ENCODE results near the gene SHC2.

SHC2 gene

DNA sequence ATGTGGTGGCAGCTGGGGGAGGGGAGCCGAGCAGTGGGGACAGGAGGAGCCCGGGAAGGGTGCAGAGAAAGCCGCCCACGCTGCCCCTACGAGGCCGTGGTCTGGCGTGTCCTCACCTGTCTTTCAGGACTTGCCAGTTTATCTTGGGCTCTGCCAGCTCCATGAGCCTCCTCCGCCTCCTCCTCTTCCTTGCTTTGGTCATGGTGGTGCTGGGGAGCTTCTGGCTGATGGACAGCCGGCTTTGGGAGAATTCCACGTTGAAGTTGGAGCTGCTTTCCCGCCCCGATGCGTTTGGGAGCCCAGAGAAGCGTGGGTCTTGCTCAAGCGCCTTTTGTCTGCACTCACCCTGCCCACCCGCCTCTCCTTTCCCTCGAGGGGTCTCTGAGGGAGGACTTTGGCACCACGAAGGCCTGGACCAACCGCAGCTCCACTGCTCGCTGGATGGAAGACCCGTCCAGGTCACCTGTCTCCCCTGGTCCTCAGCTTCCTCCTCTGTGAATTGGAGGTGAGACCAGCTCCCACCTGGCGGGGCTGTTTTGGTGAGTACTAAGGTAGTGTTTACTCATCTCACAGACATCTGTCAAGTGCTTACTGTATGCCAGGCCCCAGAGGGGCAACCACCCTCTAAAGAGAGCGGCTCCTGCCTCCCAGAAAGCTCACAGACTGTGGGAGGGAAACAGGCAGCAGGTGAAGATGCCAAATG lies 86.5 kb downstream of the SHC2 start:
- Histone ChIP-seq H3K9me3 (ENCODE audit: control insufficient read depth, insufficient read depth, low read depth, low read length) (no peaks in the 10 kb centered on the region), H3K27me3 (ENCODE audit: control insufficient read depth, insufficient read depth, low read length) (peaks cover 26% of the 10 kb centered on the region; the same call in 1 of the 2 replicates), H3K36me3 (ENCODE audit: control insufficient read depth, insufficient read depth, low read length) (no peaks in the 10 kb centered on the region), H3K4me1 (ENCODE audit: control insufficient read depth, insufficient read depth, low read length) (no peaks in the 10 kb centered on the region), H3K4me3 (ENCODE audit: low read depth, low read length) (no peak overlapping the region), H3K9ac (ENCODE audit: low read length) (no peak overlapping the region), H3K27ac (ENCODE audit: low read depth, low read length) (no peak overlapping the region)

DNA sequence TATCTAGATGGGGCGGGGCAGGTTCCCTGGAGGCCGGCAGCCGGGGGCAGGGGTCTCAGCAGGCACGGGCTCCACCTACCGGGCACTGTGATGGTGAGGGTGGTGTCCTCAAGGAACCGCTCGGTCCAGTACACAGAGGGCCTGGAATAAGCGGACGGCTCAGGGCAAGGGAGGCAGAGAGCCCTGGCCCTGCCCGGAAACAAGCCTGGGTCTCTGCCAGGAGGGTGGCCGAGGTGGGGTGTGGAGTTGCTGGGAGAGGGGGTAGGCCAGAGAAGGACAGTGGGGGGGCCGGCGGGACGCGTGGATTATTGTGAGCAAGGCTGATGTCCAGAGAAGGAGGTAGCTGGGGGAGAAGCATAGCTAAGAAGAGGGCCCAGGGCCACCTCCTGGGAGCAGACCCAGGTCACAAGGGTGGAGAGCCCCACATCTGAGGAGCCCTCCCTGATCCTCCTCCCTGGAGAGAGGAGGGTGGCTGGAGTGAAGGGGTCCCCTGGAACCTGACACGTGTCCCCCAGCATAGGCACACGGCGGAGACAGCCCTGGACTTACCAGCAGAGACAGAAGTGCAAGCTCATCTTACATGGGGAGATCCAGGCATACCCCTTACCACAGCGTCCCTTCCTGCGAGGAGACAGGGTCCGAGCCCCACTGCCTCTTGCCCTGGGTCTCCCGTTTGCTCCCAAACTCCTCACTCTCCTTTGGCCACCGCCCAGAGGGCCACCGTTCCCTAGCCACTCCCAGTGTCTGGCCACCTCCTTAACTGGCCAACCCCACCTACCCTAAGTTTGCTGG lies 87.2 kb downstream of the SHC2 start:
- H3K4me1 ChIP-seq (ENCODE audit: control insufficient read depth, insufficient read depth, low read length) = no peaks in the 10 kb centered on the region
- H3K9me3 ChIP-seq (ENCODE audit: control insufficient read depth, insufficient read depth, low read depth, low read length) = no peaks in the 10 kb centered on the region
- H3K9ac ChIP-seq (ENCODE audit: low read length) = no peak overlapping the region
- H3K27me3 ChIP-seq (ENCODE audit: control insufficient read depth, insufficient read depth, low read length) = peaks cover 20% of the 10 kb centered on the region; the same call in 1 of the 2 replicates
- no peak overlapping the region for H3K4me3 ChIP-seq (ENCODE audit: low read depth, low read length)
- H3K36me3 ChIP-seq (ENCODE audit: control insufficient read depth, insufficient read depth, low read length) = no peaks in the 10 kb centered on the region
- H3K27ac ChIP-seq (ENCODE audit: low read depth, low read length) = no peak overlapping the region

DNA sequence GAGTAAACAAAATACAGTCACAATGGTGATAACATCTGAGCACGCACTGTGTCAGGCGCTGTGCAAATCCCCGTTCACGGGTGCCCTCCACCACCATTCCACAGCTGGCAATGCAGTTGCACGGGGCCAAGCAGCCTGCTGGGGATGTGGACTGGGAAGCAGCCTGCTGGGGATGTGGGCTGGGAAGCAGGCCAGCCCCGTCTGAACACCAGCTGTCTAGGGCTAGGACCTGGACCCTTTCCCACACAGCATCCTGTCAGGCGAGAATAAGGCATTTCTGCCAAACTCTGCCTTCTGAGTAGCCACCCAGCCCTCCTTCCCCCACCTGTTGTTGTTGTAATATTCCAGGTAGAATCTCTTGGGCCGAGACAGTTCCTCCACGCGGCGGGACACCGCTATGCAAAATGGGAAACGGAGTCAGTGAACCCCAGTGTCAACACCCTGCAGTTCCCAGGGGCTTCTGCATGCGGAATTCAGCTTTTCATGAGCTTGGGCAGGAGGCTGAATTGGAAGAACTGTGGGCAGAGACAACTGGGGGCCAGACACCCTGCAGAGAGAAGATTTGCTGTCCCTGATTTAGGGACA lies 88.4 kb downstream of the SHC2 start:
- no peak overlapping the region for H3K27ac ChIP-seq (ENCODE audit: low read depth, low read length)
- H3K4me3 ChIP-seq (ENCODE audit: low read depth, low read length) = no peak overlapping the region
- H3K9ac ChIP-seq (ENCODE audit: low read length) = no peak overlapping the region
- no peaks in the 10 kb centered on the region for H3K36me3 ChIP-seq (ENCODE audit: control insufficient read depth, insufficient read depth, low read length)
- H3K9me3 ChIP-seq (ENCODE audit: control insufficient read depth, insufficient read depth, low read depth, low read length) = no peaks in the 10 kb centered on the region
- H3K4me1 ChIP-seq (ENCODE audit: control insufficient read depth, insufficient read depth, low read length) = no peaks in the 10 kb centered on the region
- H3K27me3 ChIP-seq (ENCODE audit: control insufficient read depth, insufficient read depth, low read length) = peaks cover 16% of the 10 kb centered on the region; the same call in 1 of the 2 replicates

DNA sequence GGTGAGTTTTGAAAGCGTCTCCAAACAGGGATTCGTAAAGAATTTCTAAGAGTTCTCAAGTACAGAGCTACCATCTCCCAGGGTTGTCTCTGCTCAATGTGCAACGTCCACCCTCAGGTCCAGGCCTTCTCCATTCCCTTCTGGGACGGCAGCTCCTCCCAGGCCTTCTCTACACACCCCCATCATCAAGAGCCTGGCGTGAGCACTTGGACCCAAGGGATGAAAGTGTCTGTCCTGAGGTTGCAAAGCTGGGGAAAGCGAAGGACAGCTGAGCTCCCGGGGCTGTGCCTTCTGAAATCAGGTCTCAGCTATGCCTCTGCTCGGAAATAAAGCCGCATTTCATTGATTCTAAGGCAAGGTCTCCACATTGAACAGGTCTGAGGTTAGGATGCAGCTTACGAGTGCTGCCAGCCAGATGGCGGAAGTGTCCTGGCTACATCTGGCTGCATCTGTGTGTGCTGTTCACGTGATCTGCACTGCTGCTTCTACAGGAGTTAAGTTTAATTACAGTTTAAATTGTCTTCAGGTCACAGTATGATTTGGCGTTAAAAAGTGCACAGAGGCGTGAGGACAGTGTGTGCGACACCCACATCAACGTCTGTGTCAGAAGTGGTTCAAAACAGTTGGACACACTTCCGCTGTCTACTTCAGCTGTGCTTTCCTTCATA lies 89.2 kb downstream of the SHC2 start:
- H3K27ac ChIP-seq (ENCODE audit: low read depth, low read length) = no peak overlapping the region
- no peaks in the 10 kb centered on the region for H3K4me1 ChIP-seq (ENCODE audit: control insufficient read depth, insufficient read depth, low read length)
- H3K9ac ChIP-seq (ENCODE audit: low read length) = no peak overlapping the region
- no peak overlapping the region for H3K4me3 ChIP-seq (ENCODE audit: low read depth, low read length)
- H3K9me3 ChIP-seq (ENCODE audit: control insufficient read depth, insufficient read depth, low read depth, low read length) = no peaks in the 10 kb centered on the region
- H3K36me3 ChIP-seq (ENCODE audit: control insufficient read depth, insufficient read depth, low read length) = no peaks in the 10 kb centered on the region
- peaks cover 16% of the 10 kb centered on the region; the same call in 1 of the 2 replicates for H3K27me3 ChIP-seq (ENCODE audit: control insufficient read depth, insufficient read depth, low read length)

DNA sequence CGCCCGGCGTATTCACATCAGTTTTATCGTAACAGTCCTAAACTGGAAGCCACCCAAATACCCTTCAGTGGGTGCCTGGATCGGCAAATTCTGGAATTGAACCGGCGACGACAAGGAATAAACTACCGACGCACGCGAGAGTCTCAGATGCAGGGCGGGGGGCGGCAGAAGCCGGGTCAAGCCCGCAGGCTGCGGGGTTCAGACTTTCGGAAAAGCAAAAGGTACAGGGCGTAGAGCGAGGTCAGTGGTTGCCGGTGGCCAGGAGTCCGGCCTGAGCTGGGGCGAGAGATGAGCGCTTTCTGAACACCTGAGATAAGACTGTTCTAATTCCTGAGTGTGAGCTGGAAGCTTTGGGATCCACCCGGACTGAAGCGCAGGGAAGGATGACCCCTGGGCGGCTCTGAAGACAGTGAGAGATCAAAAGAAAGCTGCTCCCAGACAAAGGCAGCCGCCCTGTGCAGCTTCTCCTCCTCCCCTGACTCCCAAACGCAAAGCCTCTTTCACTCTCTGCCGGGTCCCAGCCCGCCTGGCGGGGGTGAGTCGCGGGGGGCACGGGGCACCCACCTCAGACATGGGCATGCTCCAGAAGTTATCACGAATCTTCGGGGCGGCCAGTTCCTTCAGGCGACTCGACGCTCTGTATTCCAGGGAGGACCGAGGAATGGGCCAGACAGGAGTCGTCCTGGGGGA lies 90.0 kb downstream of the SHC2 start:
- Histone ChIP-seq H3K36me3 (ENCODE audit: control insufficient read depth, insufficient read depth, low read length) (no peaks in the 10 kb centered on the region), H3K4me3 (ENCODE audit: low read depth, low read length) (no peak overlapping the region), H3K9ac (ENCODE audit: low read length) (no peak overlapping the region), H3K27me3 (ENCODE audit: control insufficient read depth, insufficient read depth, low read length) (peaks cover 16% of the 10 kb centered on the region; the same call in 1 of the 2 replicates), H3K4me1 (ENCODE audit: control insufficient read depth, insufficient read depth, low read length) (no peaks in the 10 kb centered on the region), H3K9me3 (ENCODE audit: control insufficient read depth, insufficient read depth, low read depth, low read length) (no peaks in the 10 kb centered on the region), H3K27ac (ENCODE audit: low read depth, low read length) (no peak overlapping the region)

DNA sequence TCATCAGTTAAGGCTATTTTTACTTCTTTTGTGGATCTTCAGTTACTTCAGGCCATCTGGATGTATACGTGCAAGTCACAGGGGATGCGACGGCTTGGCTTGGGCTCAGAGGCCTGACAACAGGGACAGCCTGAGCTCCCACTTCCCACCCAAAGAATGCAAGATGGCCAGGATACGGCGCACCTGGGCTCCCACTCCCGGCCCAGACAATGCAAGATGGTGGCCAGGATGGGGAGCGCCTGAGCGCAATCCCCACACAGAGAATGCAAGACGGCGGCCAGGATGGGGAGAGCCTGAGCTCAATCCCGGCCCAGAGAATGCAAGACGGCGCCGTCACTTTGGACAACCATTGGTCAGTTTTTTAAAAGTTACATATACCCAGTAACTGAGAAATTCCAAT lies 91.0 kb downstream of the SHC2 start:
- Histone ChIP-seq H3K4me1 (ENCODE audit: control insufficient read depth, insufficient read depth, low read length) (no peaks in the 10 kb centered on the region), H3K27me3 (ENCODE audit: control insufficient read depth, insufficient read depth, low read length) (peaks cover 15% of the 10 kb centered on the region; the same call in 1 of the 2 replicates), H3K4me3 (ENCODE audit: low read depth, low read length) (no peak overlapping the region), H3K9ac (ENCODE audit: low read length) (no peak overlapping the region), H3K9me3 (ENCODE audit: control insufficient read depth, insufficient read depth, low read depth, low read length) (no peaks in the 10 kb centered on the region), H3K27ac (ENCODE audit: low read depth, low read length) (no peak overlapping the region), H3K36me3 (ENCODE audit: control insufficient read depth, insufficient read depth, low read length) (no peaks in the 10 kb centered on the region)

DNA sequence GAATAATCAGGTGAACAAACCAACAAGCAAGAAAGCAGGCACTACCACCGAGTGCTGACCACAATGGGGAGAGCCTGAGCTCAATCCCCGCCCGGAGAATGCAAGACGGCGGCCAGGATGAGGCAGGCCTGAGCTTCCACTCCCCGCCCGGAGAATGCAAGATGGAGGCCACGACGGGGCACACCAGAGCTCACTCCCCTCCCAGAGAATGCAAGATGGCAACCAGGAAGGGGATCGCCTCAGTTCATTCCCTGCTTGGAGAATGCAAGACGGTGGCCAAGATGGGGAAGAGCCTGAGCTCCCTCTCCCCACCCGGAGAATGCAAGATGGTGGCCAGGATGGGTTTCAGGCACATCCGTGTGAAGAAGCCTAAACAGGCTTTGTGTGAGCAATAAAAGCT lies 91.6 kb downstream of the SHC2 start:
- Histone ChIP-seq H3K4me1 (ENCODE audit: control insufficient read depth, insufficient read depth, low read length) (no peaks in the 10 kb centered on the region), H3K36me3 (ENCODE audit: control insufficient read depth, insufficient read depth, low read length) (no peaks in the 10 kb centered on the region), H3K9me3 (ENCODE audit: control insufficient read depth, insufficient read depth, low read depth, low read length) (no peaks in the 10 kb centered on the region)

DNA sequence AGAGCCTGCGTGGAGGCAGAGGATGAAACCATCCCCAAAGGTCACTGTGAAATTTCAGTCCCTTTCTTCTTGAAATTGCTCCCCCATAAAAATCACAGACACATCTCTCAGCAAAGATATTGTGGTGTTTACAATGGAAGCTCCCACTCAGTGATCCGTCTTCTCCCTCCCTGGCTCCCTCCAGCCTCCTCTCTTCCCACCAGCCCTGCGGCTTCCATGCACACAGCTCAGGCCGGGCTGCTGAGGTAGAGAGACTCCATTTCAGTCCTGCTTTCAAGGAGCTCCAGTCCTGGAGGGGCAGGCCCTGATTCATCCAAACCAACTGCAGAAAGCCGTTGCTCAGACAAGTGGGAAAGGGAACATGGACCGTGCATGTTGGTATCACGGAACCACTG lies 92.2 kb downstream of the SHC2 start:
- Histone ChIP-seq H3K27ac (ENCODE audit: low read depth, low read length) (no peak overlapping the region), H3K27me3 (ENCODE audit: control insufficient read depth, insufficient read depth, low read length) (peaks cover 7% of the 10 kb centered on the region; the same call in 1 of the 2 replicates), H3K9ac (ENCODE audit: low read length) (no peak overlapping the region)

More for the DNA sequence above, 91.6 kb downstream of the SHC2 start:
- Histone ChIP-seq H3K27ac (ENCODE audit: low read depth, low read length) (no peak overlapping the region), H3K27me3 (ENCODE audit: control insufficient read depth, insufficient read depth, low read length) (peaks cover 9% of the 10 kb centered on the region; the same call in 1 of the 2 replicates), H3K4me3 (ENCODE audit: low read depth, low read length) (no peak overlapping the region), H3K9ac (ENCODE audit: low read length) (no peak overlapping the region)

DNA sequence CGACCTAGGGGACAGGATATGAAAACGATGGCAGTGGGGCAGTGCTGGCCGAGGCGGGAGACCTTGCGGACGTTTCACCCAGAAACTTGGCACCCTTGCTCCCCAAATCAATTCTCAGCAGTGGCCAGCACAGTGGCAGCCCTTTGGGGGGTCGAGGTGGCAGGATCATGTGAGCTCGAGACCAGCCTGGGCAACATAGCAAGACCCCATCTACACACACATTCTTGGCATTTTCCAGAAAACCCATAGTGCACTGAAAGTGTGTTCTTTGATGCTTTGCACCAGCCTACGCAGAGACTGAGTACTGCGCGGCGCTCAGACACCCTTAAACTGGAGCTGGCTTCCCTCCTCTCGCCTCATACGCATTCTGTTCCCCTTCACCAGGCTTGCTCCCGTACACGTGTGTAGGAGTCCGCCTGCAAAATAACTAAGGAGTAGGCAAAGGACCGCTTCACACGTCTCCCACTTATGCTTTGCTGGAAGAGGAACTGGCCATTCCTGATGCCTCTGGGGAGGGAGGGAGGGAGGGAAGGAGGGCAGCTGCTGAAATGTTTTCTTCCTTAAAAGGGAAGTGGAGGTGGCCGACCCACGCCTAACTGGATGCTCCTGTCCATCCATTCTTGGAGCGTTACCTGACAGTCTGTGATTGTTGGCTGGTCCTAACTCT lies 92.7 kb downstream of the SHC2 start:
- Histone ChIP-seq H3K9ac (ENCODE audit: low read length) (no peak overlapping the region), H3K4me3 (ENCODE audit: low read depth, low read length) (no peak overlapping the region), H3K4me1 (ENCODE audit: control insufficient read depth, insufficient read depth, low read length) (no peaks in the 10 kb centered on the region), H3K27me3 (ENCODE audit: control insufficient read depth, insufficient read depth, low read length) (peaks cover 4% of the 10 kb centered on the region; the same call in 1 of the 2 replicates), H3K9me3 (ENCODE audit: control insufficient read depth, insufficient read depth, low read depth, low read length) (no peaks in the 10 kb centered on the region), H3K27ac (ENCODE audit: low read depth, low read length) (no peak overlapping the region), H3K36me3 (ENCODE audit: control insufficient read depth, insufficient read depth, low read length) (no peaks in the 10 kb centered on the region)

More for the DNA sequence above, 92.2 kb downstream of the SHC2 start:
- no peaks in the 10 kb centered on the region for H3K9me3 ChIP-seq (ENCODE audit: control insufficient read depth, insufficient read depth, low read depth, low read length)
- H3K36me3 ChIP-seq (ENCODE audit: control insufficient read depth, insufficient read depth, low read length) = no peaks in the 10 kb centered on the region
- H3K4me3 ChIP-seq (ENCODE audit: low read depth, low read length) = no peak overlapping the region
- no peaks in the 10 kb centered on the region for H3K4me1 ChIP-seq (ENCODE audit: control insufficient read depth, insufficient read depth, low read length)

DNA sequence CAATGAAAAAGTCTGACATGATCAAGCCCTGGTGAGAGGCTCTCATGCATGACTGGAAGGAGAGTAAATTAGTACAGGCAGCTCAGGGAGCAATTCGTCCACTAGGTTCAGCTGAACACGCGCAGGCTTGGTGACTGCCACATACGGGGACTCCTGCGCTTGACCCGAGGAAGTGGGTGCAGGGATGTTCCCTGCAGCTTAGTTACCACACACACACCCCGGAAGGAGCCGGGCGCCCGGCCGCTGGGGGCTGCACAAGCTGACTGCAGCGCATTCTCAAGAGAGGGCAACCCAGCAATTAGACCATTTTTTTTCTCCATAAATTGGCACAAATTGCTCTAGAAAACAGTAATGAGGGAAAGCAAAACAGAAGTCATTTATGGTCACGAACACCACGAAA lies 93.3 kb downstream of the SHC2 start:
- Histone ChIP-seq H3K36me3 (ENCODE audit: control insufficient read depth, insufficient read depth, low read length) (no peaks in the 10 kb centered on the region), H3K9me3 (ENCODE audit: control insufficient read depth, insufficient read depth, low read depth, low read length) (no peaks in the 10 kb centered on the region), H3K27me3 (ENCODE audit: control insufficient read depth, insufficient read depth, low read length) (no peaks in the 10 kb centered on the region; the same call in 1 of the 2 replicates), H3K27ac (ENCODE audit: low read depth, low read length) (no peak overlapping the region), H3K4me3 (ENCODE audit: low read depth, low read length) (no peak overlapping the region), H3K4me1 (ENCODE audit: control insufficient read depth, insufficient read depth, low read length) (no peaks in the 10 kb centered on the region), H3K9ac (ENCODE audit: low read length) (no peak overlapping the region)

Data from HUES6 (cell line).